Neuron (in vitro differentiated cells): ENCODE measurements around the gene CDH23.

Experiments
- H2AFZ ChIP-seq: one replicate; pipeline ENCODE4 v1.6.1; 2013; ENCODE audit warnings: low read depth, mild to moderate bottlenecking, inconsistent platforms, low read length, moderate library complexity
- H3K27me3 ChIP-seq: one replicate; pipeline ENCODE4 v1.6.1; 2013; ENCODE audit warnings: low read length; ENCODE audit not compliant: insufficient read depth
- H3K36me3 ChIP-seq: one replicate; pipeline ENCODE4 v1.6.1; 2013; ENCODE audit warnings: low read length; ENCODE audit not compliant: insufficient read depth
- H3K4me1 ChIP-seq: one replicate; pipeline ENCODE4 v1.6.1; 2013; ENCODE audit warnings: low read length; ENCODE audit not compliant: insufficient read depth
- H3K4me3 ChIP-seq: 2 replicates; pipeline ENCODE4 v1.5.1; 2013; ENCODE audit warnings: mild to moderate bottlenecking, low read length, moderate library complexity
- H3K9me3 ChIP-seq: one replicate; pipeline ENCODE4 v1.6.1; 2013; ENCODE audit warnings: low read length

Gene CDH23

GRCh38 chr10:71451754-71452153 lies 55.0 kb downstream of the CDH23 start:
- peaks cover 3% of the 10 kb centered on the region for H3K27me3 ChIP-seq
- no peaks in the 10 kb centered on the region for H3K36me3 ChIP-seq
- H3K9me3 ChIP-seq = no peaks in the 10 kb centered on the region
- no peak overlapping the region for H2AFZ ChIP-seq
- H3K4me1 ChIP-seq = no peaks in the 10 kb centered on the region
- no peak overlapping the region for H3K4me3 ChIP-seq

GRCh38 chr10:71453186-71453585 lies 56.5 kb downstream of the CDH23 start:
- no peaks in the 10 kb centered on the region for H3K9me3 ChIP-seq
- H3K27me3 ChIP-seq = peaks cover 9% of the 10 kb centered on the region
- H3K4me1 ChIP-seq = no peaks in the 10 kb centered on the region
- no peak overlapping the region for H3K4me3 ChIP-seq
- H3K36me3 ChIP-seq = no peaks in the 10 kb centered on the region
- H2AFZ ChIP-seq = no peak overlapping the region

DNA sequence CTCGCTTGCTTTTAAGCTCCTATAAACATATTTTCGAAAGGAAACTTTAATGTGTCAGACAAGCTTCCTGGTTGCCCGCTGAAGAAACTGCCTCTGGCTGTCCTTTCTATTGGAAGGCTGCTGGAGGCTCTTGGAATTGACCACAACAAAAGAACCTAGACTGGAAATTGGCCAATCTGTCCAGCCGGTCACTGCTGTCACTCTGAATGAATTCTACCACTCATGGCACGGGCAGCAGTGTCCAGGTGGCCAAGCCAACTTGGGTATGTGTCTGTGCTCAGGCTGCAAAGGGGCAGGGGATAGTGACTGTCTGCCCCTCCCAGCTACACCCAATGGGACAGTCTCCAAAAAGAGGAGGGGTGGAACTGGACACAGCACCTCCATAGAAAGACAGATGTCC lies 57.6 kb downstream of the CDH23 start:
- peaks cover 11% of the 10 kb centered on the region for H3K27me3 ChIP-seq
- H3K36me3 ChIP-seq = no peaks in the 10 kb centered on the region
- no peaks in the 10 kb centered on the region for H3K9me3 ChIP-seq
- no peaks in the 10 kb centered on the region for H3K4me1 ChIP-seq
- H3K4me3 ChIP-seq = no peak overlapping the region
- H2AFZ ChIP-seq = no peak overlapping the region

DNA sequence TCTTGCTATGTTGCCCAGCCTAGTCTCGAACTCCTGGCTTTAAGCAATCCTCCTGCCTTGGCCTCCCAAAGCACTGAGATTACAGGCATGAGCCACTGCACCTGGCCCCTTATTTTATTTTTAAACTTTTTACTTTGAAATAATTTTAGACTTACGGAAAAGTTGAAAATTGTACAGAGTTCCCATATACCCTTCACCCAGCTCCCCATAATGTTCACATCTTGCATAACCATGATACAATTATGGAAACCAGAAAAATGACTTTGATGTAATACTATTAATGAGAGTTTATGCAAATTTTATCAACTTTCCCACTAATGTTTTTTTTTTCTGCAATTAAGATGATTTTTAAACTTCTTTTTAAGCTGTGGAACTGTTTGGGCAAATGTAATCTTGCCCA lies 58.3 kb downstream of the CDH23 start:
- Histone ChIP-seq H3K36me3 (no peaks in the 10 kb centered on the region), H3K4me3 (no peak overlapping the region), H3K27me3 (peaks cover 11% of the 10 kb centered on the region)

DNA sequence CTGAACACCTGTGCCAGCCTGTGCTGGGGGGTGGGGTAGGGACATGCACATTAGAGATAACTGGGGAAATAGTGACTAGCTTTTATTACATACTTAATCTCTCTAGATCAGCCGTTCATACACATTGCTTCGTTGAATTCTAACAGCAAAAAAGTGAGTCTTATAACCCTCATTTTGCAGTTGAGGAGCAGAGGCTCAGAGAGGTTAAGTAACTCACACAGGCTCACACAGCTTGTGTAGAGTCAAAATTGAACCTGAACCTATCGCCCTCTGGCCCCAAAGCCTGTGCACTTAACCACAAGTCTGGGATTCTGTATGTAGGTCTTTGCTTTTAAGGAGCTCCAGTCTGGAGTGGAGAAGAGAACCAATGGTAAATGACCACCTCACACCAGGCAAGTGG lies 59.9 kb downstream of the CDH23 start:
- H3K4me1 ChIP-seq = no peaks in the 10 kb centered on the region
- H3K27me3 ChIP-seq = peaks cover 11% of the 10 kb centered on the region
- H3K36me3 ChIP-seq = no peaks in the 10 kb centered on the region
- H2AFZ ChIP-seq = no peak overlapping the region
- H3K9me3 ChIP-seq = no peaks in the 10 kb centered on the region
- no peak overlapping the region for H3K4me3 ChIP-seq

More for the DNA sequence above, 58.3 kb downstream of the CDH23 start:
- no peaks in the 10 kb centered on the region for H3K4me1 ChIP-seq
- H3K9me3 ChIP-seq = no peaks in the 10 kb centered on the region
- H2AFZ ChIP-seq = no peak overlapping the region

GRCh38 chr10:71457908-71458307 lies 61.2 kb downstream of the CDH23 start:
- H3K9me3 ChIP-seq = no peaks in the 10 kb centered on the region
- no peaks in the 10 kb centered on the region for H3K36me3 ChIP-seq
- H3K27me3 ChIP-seq = peaks cover 8% of the 10 kb centered on the region
- H3K4me3 ChIP-seq = no peak overlapping the region
- H3K4me1 ChIP-seq = no peaks in the 10 kb centered on the region
- H2AFZ ChIP-seq = no peak overlapping the region

DNA sequence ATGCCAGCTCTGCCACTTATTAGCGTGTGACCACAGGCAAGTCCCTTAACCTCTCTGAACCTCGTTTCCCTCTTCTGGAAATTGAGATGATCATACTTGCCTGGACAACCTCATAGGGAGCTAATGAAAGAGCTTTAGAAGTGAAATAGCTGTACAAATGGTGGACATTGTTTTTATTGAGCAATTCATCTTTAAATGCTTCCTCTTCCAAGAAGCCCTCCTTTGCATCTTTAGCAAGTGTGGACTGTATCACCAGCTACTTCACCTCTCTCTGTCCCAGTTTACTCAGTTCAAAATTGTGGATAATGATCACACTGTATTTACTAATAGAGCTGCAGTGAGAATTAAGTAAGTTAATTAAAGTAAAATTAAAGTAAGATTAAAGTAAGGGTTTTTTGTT lies 61.7 kb downstream of the CDH23 start:
- Histone ChIP-seq H3K9me3 (no peaks in the 10 kb centered on the region), H3K36me3 (no peaks in the 10 kb centered on the region), H2AFZ (no peak overlapping the region), H3K27me3 (peaks cover 8% of the 10 kb centered on the region), H3K4me1 (no peaks in the 10 kb centered on the region), H3K4me3 (no peak overlapping the region)

DNA sequence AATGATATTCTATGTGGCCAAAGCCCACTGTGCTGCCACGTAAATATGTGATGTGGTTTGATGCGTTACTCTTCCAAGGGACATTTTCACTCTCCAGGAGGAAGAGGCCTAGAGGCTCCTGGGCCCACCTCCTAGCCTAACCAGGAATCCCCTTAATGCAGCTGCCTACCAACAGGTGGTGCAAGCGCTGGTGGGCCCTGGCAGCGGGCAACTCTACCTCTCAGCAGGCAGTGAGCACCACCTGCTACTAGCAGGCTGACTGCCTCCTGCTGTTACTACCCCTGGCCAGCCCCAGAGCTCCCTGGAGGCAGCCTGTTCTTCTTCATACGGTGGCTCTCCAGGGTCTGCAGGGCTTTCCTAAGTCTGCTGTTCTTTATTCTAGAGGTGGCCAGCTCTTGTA lies 62.8 kb downstream of the CDH23 start:
- no peak overlapping the region for H3K4me3 ChIP-seq
- no peaks in the 10 kb centered on the region for H3K9me3 ChIP-seq
- H3K36me3 ChIP-seq = no peaks in the 10 kb centered on the region
- no peaks in the 10 kb centered on the region for H3K4me1 ChIP-seq
- H3K27me3 ChIP-seq = peaks cover 8% of the 10 kb centered on the region
- H2AFZ ChIP-seq = no peak overlapping the region

DNA sequence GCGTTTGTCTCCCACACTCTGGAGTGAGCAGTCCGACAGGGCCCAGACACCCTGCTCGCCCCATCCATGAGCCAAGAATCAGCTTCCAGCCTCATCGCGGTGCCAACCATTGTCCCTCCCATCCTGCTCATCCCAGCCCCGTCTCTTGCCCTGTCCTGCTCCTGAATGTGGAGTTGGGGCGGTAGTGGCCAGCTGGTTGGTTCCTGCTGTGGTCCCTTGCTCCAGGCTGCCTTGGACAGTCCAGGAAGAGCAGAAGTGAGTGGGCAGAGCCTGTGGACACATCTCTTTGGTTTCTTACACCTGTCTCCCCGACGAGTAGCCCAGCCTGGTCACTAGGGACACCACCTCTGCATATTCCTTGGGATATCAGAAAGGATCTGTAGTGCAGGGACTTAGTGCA lies 63.9 kb downstream of the CDH23 start:
- Histone ChIP-seq H3K27me3 (peaks cover 8% of the 10 kb centered on the region), H2AFZ (no peak overlapping the region), H3K36me3 (no peaks in the 10 kb centered on the region), H3K4me1 (no peaks in the 10 kb centered on the region), H3K4me3 (no peak overlapping the region), H3K9me3 (no peaks in the 10 kb centered on the region)

DNA sequence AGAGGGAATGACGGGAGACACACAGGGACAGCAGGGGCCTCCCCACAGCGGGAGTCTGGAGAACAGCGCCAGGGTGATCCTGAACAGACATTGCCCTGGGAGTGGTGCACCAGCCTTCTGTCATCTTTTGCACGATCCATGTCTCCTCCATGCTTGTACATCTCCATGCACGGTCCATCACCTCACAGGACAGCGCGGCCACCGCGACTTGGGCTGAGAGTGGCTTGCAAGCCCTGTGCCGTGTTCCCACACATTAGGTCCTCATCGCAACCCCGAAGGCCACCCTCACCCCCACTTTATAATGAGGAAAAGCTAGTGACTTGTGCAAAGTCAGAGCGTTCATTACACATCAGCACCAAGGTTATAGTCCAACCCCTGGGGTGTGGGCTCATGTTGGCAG lies 64.7 kb downstream of the CDH23 start:
- Histone ChIP-seq H3K27me3 (peaks cover 8% of the 10 kb centered on the region), H3K36me3 (no peaks in the 10 kb centered on the region), H3K4me3 (no peak overlapping the region), H3K9me3 (no peaks in the 10 kb centered on the region), H3K4me1 (no peaks in the 10 kb centered on the region), H2AFZ (no peak overlapping the region)

- Histone ChIP-seq H3K9me3 (no peaks in the 10 kb centered on the region), H3K4me3 (no peak overlapping the region), H2AFZ (no peak overlapping the region), H3K27me3 (peaks cover 6% of the 10 kb centered on the region), H3K36me3 (no peaks in the 10 kb centered on the region), H3K4me1 (no peaks in the 10 kb centered on the region)
These were observed 65.6 kb downstream of the CDH23 start for GRCh38 chr10:71462062-71462935.

- H3K9me3 ChIP-seq = no peaks in the 10 kb centered on the region
- no peak overlapping the region for H3K4me3 ChIP-seq
- H2AFZ ChIP-seq = no peak overlapping the region
- H3K36me3 ChIP-seq = no peaks in the 10 kb centered on the region
- no peaks in the 10 kb centered on the region for H3K4me1 ChIP-seq
- peaks cover 7% of the 10 kb centered on the region for H3K27me3 ChIP-seq
These were observed 66.4 kb downstream of the CDH23 start for GRCh38 chr10:71463111-71463510.

DNA sequence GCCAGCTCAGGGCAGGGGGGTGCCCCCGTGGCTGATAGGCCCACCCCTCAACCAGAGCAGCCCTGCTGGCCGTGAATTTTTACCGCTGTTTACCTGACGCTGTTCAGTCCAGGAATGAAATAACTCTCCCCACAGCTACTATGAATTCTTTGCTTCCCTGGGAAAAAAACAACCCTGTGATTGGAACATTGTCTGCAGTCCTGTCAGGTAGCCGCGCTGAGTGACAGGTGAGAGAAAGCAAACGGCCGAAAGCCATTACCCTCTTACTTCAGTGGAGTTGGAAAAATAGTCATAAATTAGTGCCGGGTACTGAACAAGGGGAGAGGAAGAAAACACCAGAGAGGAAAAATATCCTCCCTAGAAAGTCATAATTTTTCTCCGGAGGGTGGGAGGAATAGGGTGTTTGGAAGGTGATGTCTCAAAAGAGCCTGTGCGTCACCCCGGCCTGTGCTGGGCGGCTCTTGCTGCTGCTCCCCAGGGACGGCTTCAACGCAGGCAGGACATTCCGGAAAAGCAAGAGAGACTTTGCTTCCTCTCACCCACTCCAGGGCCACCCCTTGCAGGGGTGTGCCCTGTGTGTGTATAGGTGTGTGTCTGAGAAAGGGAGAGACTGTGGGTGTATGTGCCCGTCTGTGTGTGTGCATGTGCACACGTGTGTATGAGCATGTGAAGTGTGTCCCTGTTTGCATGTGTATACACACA lies 69.0 kb downstream of the CDH23 start:
- no peak overlapping the region for H3K4me3 ChIP-seq
- H3K36me3 ChIP-seq = no peaks in the 10 kb centered on the region
- no peaks in the 10 kb centered on the region for H3K4me1 ChIP-seq
- no peak overlapping the region for H2AFZ ChIP-seq
- H3K9me3 ChIP-seq = no peaks in the 10 kb centered on the region
- H3K27me3 ChIP-seq = peaks cover 10% of the 10 kb centered on the region
